ENCODE results near the gene SKI.

SKI gene

GRCh38 chr1:2212274-2212531 lies 15.9 kb upstream of the SKI start:
- Histone ChIP-seq H3K4me1 (ENCODE audit: insufficient read depth, insufficient read length) (peaks cover 29% of the 10 kb centered on the region), H3K27me3 (ENCODE audit: insufficient read depth, insufficient read length) (no peaks in the 10 kb centered on the region), H3K9me3 (ENCODE audit: insufficient read depth, low read length) (no peaks in the 10 kb centered on the region), H3K9ac (ENCODE audit: insufficient read length, low read depth) (peak overlapping the region; percentile 74), H3K4me3 (ENCODE audit: insufficient read length, low read depth) (peak overlapping the region; percentile 8), H3K36me3 (ENCODE audit: insufficient read depth, insufficient read length, low read length) (no peaks in the 10 kb centered on the region)
- DNase-seq (ENCODE audit: low read depth, low spot score) = no peak
- TF ChIP-seq ZNF274 (IDR thresholded peaks at IDR 0.05; ENCODE audit: low read depth, low read length) = no peak
- no peak for TF ChIP-seq YY1 (IDR thresholded peaks at IDR 0.05; ENCODE audit: insufficient read depth, insufficient read length)

GRCh38 chr1:2212532-2213491 lies 15.3 kb upstream of the SKI start:
- TF ChIP-seq SUZ12 (IDR thresholded peaks at IDR 0.05; ENCODE audit: extremely low read depth, insufficient read depth, insufficient read length) = no peak
- H3K9me3 ChIP-seq (ENCODE audit: insufficient read depth, low read length) = no peaks in the 10 kb centered on the region
- no peaks in the 10 kb centered on the region for H3K36me3 ChIP-seq (ENCODE audit: insufficient read depth, insufficient read length, low read length)
- peak overlapping the region; percentile 79 for H3K9ac ChIP-seq (ENCODE audit: insufficient read length, low read depth)
- peak overlapping the region; percentile 30 for H3K4me3 ChIP-seq (ENCODE audit: insufficient read length, low read depth)
- H3K4me1 ChIP-seq (ENCODE audit: insufficient read depth, insufficient read length) = peaks cover 24% of the 10 kb centered on the region
- no peaks in the 10 kb centered on the region for H3K27me3 ChIP-seq (ENCODE audit: insufficient read depth, insufficient read length)
- peak; percentile 84 for DNase-seq (ENCODE audit: low read depth, low spot score)

DNA sequence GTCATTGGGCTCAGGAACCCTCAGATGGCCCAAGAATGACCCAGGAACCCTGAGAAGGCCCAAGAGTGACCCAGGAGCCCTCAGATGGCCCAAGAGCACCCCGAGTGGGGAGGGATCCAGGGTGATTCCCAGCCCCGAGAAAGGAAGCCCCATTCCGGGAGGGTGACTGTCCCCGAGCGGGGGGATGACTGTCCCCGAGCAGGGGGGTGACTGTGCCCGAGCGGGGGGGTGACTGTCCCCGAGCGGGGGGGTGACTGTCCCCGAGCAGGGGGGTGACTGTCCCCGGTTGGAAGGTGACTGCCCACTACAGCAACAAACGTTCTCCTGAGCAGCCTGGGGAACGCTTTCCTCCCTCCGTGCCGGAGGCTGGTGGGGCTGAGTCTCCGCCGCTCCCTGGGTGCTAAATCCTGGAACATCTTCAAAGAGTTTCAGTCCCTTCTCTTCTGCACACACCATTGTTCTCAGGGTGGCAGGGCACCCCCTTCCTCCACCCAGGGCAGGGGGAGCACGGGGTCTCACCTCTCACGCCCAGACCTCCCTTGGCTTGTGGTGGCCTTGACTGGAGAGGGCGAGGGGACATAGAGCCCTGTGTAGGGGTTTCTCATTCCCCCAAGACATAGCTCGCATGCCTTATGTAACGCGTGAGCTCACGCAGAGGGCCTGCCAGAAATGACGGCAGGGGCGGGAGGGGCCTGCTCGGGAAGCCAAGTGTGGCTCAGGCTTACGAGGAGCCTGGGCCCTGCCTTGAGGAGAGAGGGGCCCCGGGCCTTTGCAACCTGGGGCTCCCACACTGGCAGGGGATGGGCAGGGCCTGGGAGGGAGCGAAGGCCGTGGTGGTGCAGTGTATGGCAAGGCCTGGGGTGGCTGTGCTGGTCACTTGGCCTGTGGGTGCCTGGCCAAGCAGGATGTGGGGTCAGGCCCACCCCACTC lies 14.3 kb upstream of the SKI start:
- no peaks in the 10 kb centered on the region for H3K36me3 ChIP-seq (ENCODE audit: insufficient read depth, insufficient read length, low read length)
- H3K27me3 ChIP-seq (ENCODE audit: insufficient read depth, insufficient read length) = peaks cover 2% of the 10 kb centered on the region
- TF ChIP-seq YY1 (IDR thresholded peaks at IDR 0.05; ENCODE audit: insufficient read depth, insufficient read length) (no peak), ZNF274 (IDR thresholded peaks at IDR 0.05; ENCODE audit: low read depth, low read length) (no peak), SUZ12 (IDR thresholded peaks at IDR 0.05; ENCODE audit: extremely low read depth, insufficient read depth, insufficient read length) (no peak)
- H3K9me3 ChIP-seq (ENCODE audit: insufficient read depth, low read length) = no peaks in the 10 kb centered on the region
- H3K9ac ChIP-seq (ENCODE audit: insufficient read length, low read depth) = peak overlapping the region; percentile 79
- H3K4me3 ChIP-seq (ENCODE audit: insufficient read length, low read depth) = no peak overlapping the region
- DNase-seq (ENCODE audit: low read depth, low spot score) = no peak
- peaks cover 22% of the 10 kb centered on the region for H3K4me1 ChIP-seq (ENCODE audit: insufficient read depth, insufficient read length)

GRCh38 chr1:2214541-2215241 lies 13.4 kb upstream of the SKI start:
- TF ChIP-seq ZNF274 (IDR thresholded peaks at IDR 0.05; ENCODE audit: low read depth, low read length) (no peak), SUZ12 (IDR thresholded peaks at IDR 0.05; ENCODE audit: extremely low read depth, insufficient read depth, insufficient read length) (no peak), YY1 (IDR thresholded peaks at IDR 0.05; ENCODE audit: insufficient read depth, insufficient read length) (no peak)
- Histone ChIP-seq H3K4me1 (ENCODE audit: insufficient read depth, insufficient read length) (peaks cover 21% of the 10 kb centered on the region), H3K27me3 (ENCODE audit: insufficient read depth, insufficient read length) (peaks cover 3% of the 10 kb centered on the region), H3K36me3 (ENCODE audit: insufficient read depth, insufficient read length, low read length) (no peaks in the 10 kb centered on the region), H3K9ac (ENCODE audit: insufficient read length, low read depth) (peak overlapping the region; percentile 50), H3K9me3 (ENCODE audit: insufficient read depth, low read length) (no peaks in the 10 kb centered on the region), H3K4me3 (ENCODE audit: insufficient read length, low read depth) (no peak overlapping the region)
- DNase-seq (ENCODE audit: low read depth, low spot score) = no peak

DNA sequence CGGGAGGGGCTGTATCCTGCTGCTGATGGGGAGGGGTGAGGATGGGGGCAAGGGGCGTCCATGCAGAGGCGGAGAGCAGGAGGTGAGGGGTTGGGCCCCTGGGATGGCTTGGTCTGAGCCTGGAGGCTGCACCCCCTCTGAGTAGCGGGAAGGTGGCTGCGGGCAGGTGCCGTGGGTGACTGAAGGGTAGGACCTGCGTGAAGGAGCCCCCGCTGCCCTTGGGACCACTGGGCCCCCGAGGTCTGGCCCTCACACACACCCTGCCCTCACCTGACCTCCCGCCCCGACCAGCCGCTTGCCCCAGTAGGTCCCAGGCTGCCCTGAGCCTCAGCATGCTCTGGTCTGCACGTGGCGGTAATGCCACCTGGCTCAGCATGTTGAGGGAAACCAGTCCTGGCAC lies 12.8 kb upstream of the SKI start:
- Histone ChIP-seq H3K9me3 (ENCODE audit: insufficient read depth, low read length) (no peaks in the 10 kb centered on the region), H3K9ac (ENCODE audit: insufficient read length, low read depth) (peak overlapping the region; percentile 21), H3K4me1 (ENCODE audit: insufficient read depth, insufficient read length) (peaks cover 17% of the 10 kb centered on the region), H3K27me3 (ENCODE audit: insufficient read depth, insufficient read length) (peaks cover 3% of the 10 kb centered on the region), H3K4me3 (ENCODE audit: insufficient read length, low read depth) (no peak overlapping the region), H3K36me3 (ENCODE audit: insufficient read depth, insufficient read length, low read length) (no peaks in the 10 kb centered on the region)
- DNase-seq (ENCODE audit: low read depth, low spot score) = no peak
- no peak for TF ChIP-seq YY1 (IDR thresholded peaks at IDR 0.05; ENCODE audit: insufficient read depth, insufficient read length)
- TF ChIP-seq ZNF274 (IDR thresholded peaks at IDR 0.05; ENCODE audit: low read depth, low read length) = no peak
- no peak for TF ChIP-seq SUZ12 (IDR thresholded peaks at IDR 0.05; ENCODE audit: extremely low read depth, insufficient read depth, insufficient read length)

DNA sequence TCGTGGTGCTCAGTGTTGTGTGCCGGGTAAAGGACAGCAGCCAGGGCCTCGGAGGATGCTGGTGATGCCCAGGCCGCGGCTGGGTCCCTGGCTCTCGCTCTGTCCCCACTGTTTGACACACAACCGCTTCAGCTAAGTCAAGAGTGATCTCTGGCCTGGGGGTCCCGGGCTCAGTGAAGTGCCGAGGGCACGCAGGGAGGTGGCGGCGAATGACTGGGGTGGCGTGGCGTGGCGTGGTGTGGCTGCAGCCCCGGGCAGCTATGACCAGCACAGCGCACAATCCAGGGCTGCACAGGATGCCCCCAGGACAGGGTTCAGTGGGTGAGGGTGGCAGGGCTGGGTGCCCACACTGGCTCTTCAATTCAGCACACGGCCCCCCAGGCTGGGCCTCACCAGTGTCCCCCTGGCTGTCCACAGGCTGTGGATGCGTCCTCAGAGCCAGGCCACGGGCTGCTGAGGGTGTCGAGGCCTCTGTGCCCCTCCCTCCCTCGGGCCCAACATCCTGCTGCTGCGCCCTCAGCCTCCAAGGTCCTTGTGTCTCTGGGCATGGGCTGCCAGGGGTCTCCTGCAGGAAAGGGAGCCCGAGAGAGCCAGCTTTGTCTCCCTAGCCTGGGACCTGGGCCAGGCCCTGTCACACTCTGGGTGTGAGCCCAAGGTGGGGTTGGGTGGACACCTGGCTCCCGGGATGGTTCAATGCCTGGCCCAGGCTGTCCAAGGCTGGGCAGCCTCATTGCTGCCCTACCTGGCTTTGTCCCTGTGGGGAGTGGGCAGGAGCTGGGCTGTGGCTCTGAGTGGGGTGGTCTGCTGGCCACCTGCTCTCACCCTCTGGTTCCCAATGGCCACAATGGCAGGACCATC lies 12.0 kb upstream of the SKI start:
- Histone ChIP-seq H3K9ac (ENCODE audit: insufficient read length, low read depth) (no peak overlapping the region), H3K4me1 (ENCODE audit: insufficient read depth, insufficient read length) (peaks cover 15% of the 10 kb centered on the region), H3K27me3 (ENCODE audit: insufficient read depth, insufficient read length) (peaks cover 3% of the 10 kb centered on the region), H3K4me3 (ENCODE audit: insufficient read length, low read depth) (no peak overlapping the region), H3K36me3 (ENCODE audit: insufficient read depth, insufficient read length, low read length) (no peaks in the 10 kb centered on the region), H3K9me3 (ENCODE audit: insufficient read depth, low read length) (no peaks in the 10 kb centered on the region)
- no peak for DNase-seq (ENCODE audit: low read depth, low spot score)
- TF ChIP-seq SUZ12 (IDR thresholded peaks at IDR 0.05; ENCODE audit: extremely low read depth, insufficient read depth, insufficient read length) (no peak), ZNF274 (IDR thresholded peaks at IDR 0.05; ENCODE audit: low read depth, low read length) (no peak), YY1 (IDR thresholded peaks at IDR 0.05; ENCODE audit: insufficient read depth, insufficient read length) (no peak)
